ENCODE data around the gene GLIS1. TPM values are rescaled to one million over a fixed set of nuclear protein-coding genes. Genes with fewer than 3 reads are reported as not detected.

GLIS1 gene
- total and polyA plus RNA-seq, 9 donors, result 0.12 to 2.9 (median 0.48) TPM; not detected in 1

- TF ChIP-seq POLR2A (IDR thresholded peaks at IDR 0.05), result no peak
- TF ChIP-seq CTCF (IDR thresholded peaks at IDR 0.05), result no peak
- TF ChIP-seq EP300 (IDR thresholded peaks at IDR 0.05), result no peak
- no peaks in the 10 kb centered on the region for H3K4me1 ChIP-seq (ENCODE audit: insufficient read depth)
- no peaks in the 10 kb centered on the region for H3K9me3 ChIP-seq
- WGBS, 3 donors, result 81 to 90% (median 83%) methylated on average over 11 of the region's 11 CpGs
- no peak overlapping the region for H3K27ac ChIP-seq
- H3K36me3 ChIP-seq, result no peaks in the 10 kb centered on the region
- intact Hi-C loops (cut with DNase I), result no loop called here
- no peaks in the 10 kb centered on the region for H3K27me3 ChIP-seq
- DNase-seq, result peak in 2 of 5 donors; percentile 5
- H3K4me3 ChIP-seq, result no peak overlapping the region
Measured at GRCh38 chr1:53561503-53562105, 177.4 kb downstream of the GLIS1 start.

GRCh38 chr1:53560581-53561502, 178.1 kb downstream of the GLIS1 start:
- Histone ChIP-seq H3K27ac (no peak overlapping the region), H3K9me3 (no peaks in the 10 kb centered on the region), H3K27me3 (no peaks in the 10 kb centered on the region), H3K4me1 (ENCODE audit: insufficient read depth) (no peaks in the 10 kb centered on the region), H3K36me3 (no peaks in the 10 kb centered on the region), H3K4me3 (no peak overlapping the region)
- TF ChIP-seq CTCF (IDR thresholded peaks at IDR 0.05) (no peak), EP300 (IDR thresholded peaks at IDR 0.05) (no peak), POLR2A (IDR thresholded peaks at IDR 0.05) (no peak)
- DNase-seq, result peak in 2 of 5 donors; percentile 4 to 11
- intact Hi-C loops (cut with DNase I), result no loop called here
- WGBS, 3 donors, result 88 to 91% (median 90%) methylated on average over 15 of the region's 15 CpGs

DNA sequence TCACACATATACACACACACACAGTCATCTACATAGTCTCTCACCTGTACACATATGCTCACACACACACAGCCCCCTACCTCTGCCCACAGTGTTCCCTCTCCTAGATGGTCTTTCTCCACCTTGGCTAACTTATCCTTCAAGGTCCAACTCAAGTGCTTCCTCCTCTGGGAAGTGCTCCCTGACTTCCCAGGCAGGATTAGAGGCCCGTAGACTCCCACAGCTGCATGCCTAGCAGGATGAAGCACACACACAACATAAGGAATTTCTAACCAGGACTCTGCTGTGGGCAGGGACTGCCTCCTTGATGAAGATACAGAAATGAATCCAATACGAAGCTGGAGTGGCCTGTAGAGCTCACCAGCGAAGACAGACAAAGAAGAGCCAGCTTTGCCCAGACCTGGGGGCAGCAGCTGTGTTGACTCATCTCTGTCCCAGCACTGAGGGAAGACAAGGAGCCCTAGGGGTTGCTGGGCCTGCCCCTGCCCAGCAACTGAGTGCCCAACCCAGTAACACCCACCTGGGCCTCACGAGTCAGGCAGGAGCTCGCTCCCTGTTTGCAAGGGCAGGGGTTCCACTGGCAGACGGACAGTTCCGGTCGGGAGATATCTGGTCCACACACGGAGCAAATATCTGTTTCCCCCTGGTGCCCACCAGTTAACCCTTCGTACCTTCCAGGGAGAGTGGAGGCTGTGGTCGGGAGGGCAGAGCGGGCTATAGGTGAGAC, 178.9 kb downstream of the GLIS1 start:
- TF ChIP-seq CTCF (IDR thresholded peaks at IDR 0.05), result no peak
- no peak for TF ChIP-seq EP300 (IDR thresholded peaks at IDR 0.05)
- no peak for TF ChIP-seq POLR2A (IDR thresholded peaks at IDR 0.05)
- intact Hi-C loops (cut with DNase I), result no loop called here
- WGBS, 3 donors, result 80 to 86% (median 83%) methylated on average over 12 of the region's 12 CpGs
- no peaks in the 10 kb centered on the region for H3K4me1 ChIP-seq (ENCODE audit: insufficient read depth)
- H3K36me3 ChIP-seq, result no peaks in the 10 kb centered on the region
- H3K9me3 ChIP-seq, result no peaks in the 10 kb centered on the region
- peak in 2 of 5 donors; percentile 3 to 12 for DNase-seq
- H3K27ac ChIP-seq, result no peak overlapping the region
- no peaks in the 10 kb centered on the region for H3K27me3 ChIP-seq
- no peak overlapping the region for H3K4me3 ChIP-seq

- Histone ChIP-seq H3K4me3 (no peak overlapping the region), H3K9me3 (no peaks in the 10 kb centered on the region), H3K27ac (no peak overlapping the region), H3K4me1 (ENCODE audit: insufficient read depth) (no peaks in the 10 kb centered on the region), H3K27me3 (no peaks in the 10 kb centered on the region), H3K36me3 (no peaks in the 10 kb centered on the region)
- TF ChIP-seq CTCF (IDR thresholded peaks at IDR 0.05) (no peak), EP300 (IDR thresholded peaks at IDR 0.05) (no peak), POLR2A (IDR thresholded peaks at IDR 0.05) (no peak)
- WGBS, 3 donors, result 47 to 69% (median 59%) methylated on average over 13 of the region's 13 CpGs
- peak in 2 of 5 donors; percentile 6 to 10 for DNase-seq
- intact Hi-C loops (cut with DNase I), result no loop called here
Measured at GRCh38 chr1:53559391-53559815, 179.6 kb downstream of the GLIS1 start.

Measured in ovary (tissue), 9 donors.